COLO829 (cell line): Measurements from ENCODE around the gene DRD1.

ENCODE experiments used
- DNase-seq: peaks from one replicate; pipeline ENCODE4 v3.0.0; 2012; ENCODE audit warnings: low spot score

Gene DRD1

GRCh38 chr5:175444060-175444904 lies at the start of gene DRD1:
TSS of gene DRD1 (minus strand) at chr5:175444182. CDS start at chr5:175443099, 1,083 bp downstream.
- DNase-seq, result no peak

- no peak for DNase-seq
Measured at GRCh38 chr5:175493726-175494125, 49.7 kb upstream of the DRD1 start.

GRCh38 chr5:175493260-175493659 lies 49.3 kb upstream of the DRD1 start:
- DNase-seq, result no peak

- no peak for DNase-seq
Measured at GRCh38 chr5:175491223-175491622, 47.2 kb upstream of the DRD1 start.

GRCh38 chr5:175489693-175490443 lies 45.9 kb upstream of the DRD1 start:
- no peak for DNase-seq

- DNase-seq, result no peak
Measured at GRCh38 chr5:175487514-175488222, 43.7 kb upstream of the DRD1 start.

GRCh38 chr5:175485631-175486030 lies 41.6 kb upstream of the DRD1 start:
- DNase-seq, result no peak

GRCh38 chr5:175484829-175485228 lies 40.8 kb upstream of the DRD1 start:
- no peak for DNase-seq

GRCh38 chr5:175484322-175484721 lies 40.3 kb upstream of the DRD1 start:
- DNase-seq, result no peak

GRCh38 chr5:175483337-175483736 lies 39.4 kb upstream of the DRD1 start:
- no peak for DNase-seq

- DNase-seq, result no peak
Measured at GRCh38 chr5:175479125-175479881, 35.3 kb upstream of the DRD1 start.

GRCh38 chr5:175478384-175479124 lies 34.6 kb upstream of the DRD1 start, which contains the start of gene SFXN1:
TSS of gene SFXN1 (plus strand) at chr5:175478560. CDS start at chr5:175492104, 13,544 bp downstream.
- peak; percentile 19 for DNase-seq

GRCh38 chr5:175478008-175478383 lies 34.0 kb upstream of the DRD1 start:
- DNase-seq, result no peak

- no peak for DNase-seq
Measured at GRCh38 chr5:175477440-175477839, 33.5 kb upstream of the DRD1 start.

GRCh38 chr5:175475248-175475647 lies 31.3 kb upstream of the DRD1 start:
- no peak for DNase-seq

- no peak for DNase-seq
Measured at GRCh38 chr5:175472378-175472777, 28.4 kb upstream of the DRD1 start.

GRCh38 chr5:175471628-175472027 lies 27.6 kb upstream of the DRD1 start:
- DNase-seq, result no peak

- DNase-seq, result no peak
Measured at GRCh38 chr5:175471196-175471595, 27.2 kb upstream of the DRD1 start.

- DNase-seq, result peak; percentile 54
Measured at GRCh38 chr5:175470781-175471180, 26.8 kb upstream of the DRD1 start.

GRCh38 chr5:175469916-175470315 lies 25.9 kb upstream of the DRD1 start:
- no peak for DNase-seq

- DNase-seq, result no peak
Measured at GRCh38 chr5:175468892-175469291, 24.9 kb upstream of the DRD1 start.
